Activated naive CD8-positive, alpha-beta T cell treated with anti-CD3 and anti-CD28 coated beads for 36 hours (primary cell): ENCODE results near the gene ZEB1. TPM values are rescaled to one million over a fixed set of nuclear protein-coding genes. Genes with fewer than 3 reads are reported as not detected.

Experiments
- DNase-seq: peaks from one replicate; pipeline ENCODE4 v3.0.0; 2021
- H3K27ac Mint-ChIP-seq: one replicate; pipeline ENCODE4 v1.8.0; 2022; ENCODE audit warnings: mild to moderate bottlenecking, moderate library complexity, mixed read lengths
- H3K27me3 Mint-ChIP-seq: one replicate; pipeline ENCODE4 v1.8.0; 2022; ENCODE audit warnings: mild to moderate bottlenecking, mixed read lengths
- H3K36me3 Mint-ChIP-seq: one replicate; pipeline ENCODE4 v1.8.0; 2021; ENCODE audit warnings: mild to moderate bottlenecking, mixed read lengths
- H3K4me1 Mint-ChIP-seq: one replicate; pipeline ENCODE4 v1.8.0; 2021; ENCODE audit warnings: mixed read lengths
- H3K4me3 Mint-ChIP-seq: one replicate; pipeline ENCODE4 v1.8.0; 2022; ENCODE audit warnings: mild to moderate bottlenecking, moderate library complexity, mixed read lengths
- H3K9me3 Mint-ChIP-seq: one replicate; pipeline ENCODE4 v1.8.0; 2022; ENCODE audit warnings: mixed read lengths
- total RNA-seq, 2 experiments: library from RNA; stranded (reverse); gene quantifications; one replicate each; pipeline ENCODE4 v1.2.3, GENCODE V29; 2021

The ZEB1 gene
- total RNA-seq, 2 experiments from 2014 or later = 23.5 to 27.8 TPM

DNA sequence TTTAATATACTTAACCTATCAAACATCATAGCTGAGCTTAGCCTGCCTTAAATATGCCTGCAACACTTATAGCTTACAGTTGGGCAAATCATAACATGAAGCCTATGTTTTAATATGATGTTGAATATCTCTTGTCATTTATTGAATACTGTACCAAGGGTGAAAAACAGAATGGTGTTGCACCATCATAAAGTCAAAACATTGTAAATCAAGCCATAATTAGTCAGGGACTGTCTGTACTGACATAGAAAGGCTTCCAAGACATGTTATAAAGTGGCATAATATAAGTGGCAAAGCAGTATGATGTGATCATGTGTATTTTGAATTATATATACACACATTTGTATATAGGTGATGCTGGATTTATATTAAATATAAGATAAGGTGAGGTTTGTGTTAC lies 140.0 kb downstream of the ZEB1 start:
- Mint-ChIP-seq H3K4me3 (no peak overlapping the region), H3K4me1 (peaks cover 9% of the 10 kb centered on the region), H3K9me3 (peaks cover 35% of the 10 kb centered on the region), H3K27ac (no peak overlapping the region), H3K27me3 (no peaks in the 10 kb centered on the region), H3K36me3 (peaks cover 55% of the 10 kb centered on the region)
- DNase-seq = no peak

DNA sequence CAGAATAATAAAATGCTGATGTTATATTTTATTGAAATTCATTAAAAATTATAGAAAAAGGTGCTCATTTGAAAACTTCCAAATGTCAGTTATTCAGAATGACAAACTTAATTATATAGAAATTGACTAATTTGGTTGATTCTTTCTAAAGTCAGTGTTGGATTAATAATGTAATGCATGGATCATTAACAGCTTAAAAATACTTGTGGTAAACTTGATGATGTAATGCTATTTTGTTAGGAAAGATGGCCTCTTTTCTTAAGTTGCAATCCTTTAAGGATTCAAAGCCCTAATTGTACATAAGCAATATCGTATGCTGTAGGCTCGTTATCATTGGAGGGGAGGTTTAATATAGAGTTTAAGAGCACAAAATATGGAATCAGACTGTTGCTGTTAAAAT lies 141.2 kb downstream of the ZEB1 start:
- Mint-ChIP-seq H3K36me3 (peaks cover 50% of the 10 kb centered on the region), H3K4me1 (peaks cover 7% of the 10 kb centered on the region), H3K27me3 (no peaks in the 10 kb centered on the region), H3K4me3 (no peak overlapping the region), H3K27ac (no peak overlapping the region), H3K9me3 (peaks cover 31% of the 10 kb centered on the region)
- DNase-seq = no peak

DNA sequence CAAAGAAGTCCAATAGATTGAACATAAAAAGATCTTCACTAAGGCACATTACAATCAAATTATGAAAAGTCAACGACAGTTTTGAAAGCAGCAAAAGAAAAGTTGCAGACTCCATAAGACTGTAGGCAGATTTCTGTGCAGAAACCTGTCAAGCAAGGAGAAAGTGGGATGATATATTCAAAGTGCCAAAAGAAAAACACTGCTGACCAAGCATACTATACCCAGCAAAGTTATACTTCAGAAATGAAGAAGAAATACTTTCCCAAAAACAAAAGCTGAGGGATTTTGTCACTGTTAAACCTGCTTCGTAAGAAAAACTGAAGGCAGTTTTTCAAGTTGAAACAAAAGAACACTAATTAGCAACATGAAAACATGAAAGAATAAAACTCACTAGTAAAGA lies 145.5 kb downstream of the ZEB1 start:
- Mint-ChIP-seq H3K4me3 (no peak overlapping the region), H3K9me3 (peaks cover 37% of the 10 kb centered on the region), H3K27me3 (no peaks in the 10 kb centered on the region), H3K36me3 (peaks cover 80% of the 10 kb centered on the region), H3K27ac (no peak overlapping the region), H3K4me1 (no peaks in the 10 kb centered on the region)
- no peak for DNase-seq

DNA sequence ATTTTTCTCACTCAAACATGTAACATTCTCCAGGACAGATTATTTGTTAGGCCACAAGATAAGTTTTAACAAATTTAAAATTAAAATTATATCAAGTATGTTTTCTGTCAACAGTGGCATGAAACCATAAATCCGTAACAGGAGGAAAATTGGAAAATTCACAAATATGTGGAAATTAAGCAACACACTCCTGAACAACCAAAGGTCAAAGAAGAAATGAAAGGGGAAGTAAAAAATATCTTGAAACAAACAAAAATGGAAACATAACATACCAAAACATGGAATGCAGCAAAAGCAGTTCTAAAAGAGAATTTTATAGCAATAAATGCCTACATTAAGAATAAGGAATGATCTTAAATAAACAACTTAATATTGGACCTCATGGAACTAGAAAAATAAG lies 147.3 kb downstream of the ZEB1 start:
- no peaks in the 10 kb centered on the region for H3K27me3 Mint-ChIP-seq
- no peaks in the 10 kb centered on the region for H3K4me1 Mint-ChIP-seq
- DNase-seq = no peak
- peaks cover 70% of the 10 kb centered on the region for H3K36me3 Mint-ChIP-seq
- H3K4me3 Mint-ChIP-seq = no peak overlapping the region
- H3K9me3 Mint-ChIP-seq = peaks cover 34% of the 10 kb centered on the region
- no peak overlapping the region for H3K27ac Mint-ChIP-seq

DNA sequence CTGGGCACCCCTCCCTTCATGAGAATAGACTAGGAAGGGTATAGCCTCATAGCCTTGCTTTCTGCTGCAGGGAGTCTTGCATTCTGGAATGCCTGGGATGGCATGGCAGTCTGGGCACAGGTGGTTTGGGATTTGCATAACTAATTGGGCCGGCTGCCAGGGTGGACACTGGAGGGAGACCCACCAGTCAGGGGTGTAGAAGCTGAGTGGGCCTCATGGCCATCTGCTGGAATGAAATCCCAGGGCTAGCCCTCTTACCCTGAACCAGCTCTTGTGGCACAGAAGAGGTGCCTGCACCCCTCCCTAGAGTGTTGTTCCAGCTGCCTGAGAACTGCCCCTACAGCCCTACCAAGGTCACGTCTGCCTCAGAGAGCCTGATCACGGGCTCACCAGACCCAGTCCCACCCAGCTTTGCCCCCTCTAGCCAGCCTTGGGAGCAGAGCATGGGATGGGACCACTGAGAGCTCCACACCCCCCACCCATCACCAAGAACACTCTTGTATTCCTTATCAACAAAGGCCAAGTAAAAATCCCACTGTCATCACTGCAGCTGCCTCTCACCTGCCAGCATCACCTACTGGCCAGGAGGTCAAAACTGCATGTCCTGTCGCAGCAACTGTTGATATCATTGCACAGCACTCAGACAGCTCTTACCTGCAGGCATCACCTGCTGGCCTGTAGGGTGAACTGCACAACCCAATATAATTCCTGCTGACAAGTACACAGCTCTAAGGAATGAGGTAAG lies 148.9 kb downstream of the ZEB1 start:
- no peaks in the 10 kb centered on the region for H3K27me3 Mint-ChIP-seq
- peaks cover 26% of the 10 kb centered on the region for H3K9me3 Mint-ChIP-seq
- DNase-seq = no peak
- no peak overlapping the region for H3K4me3 Mint-ChIP-seq
- no peak overlapping the region for H3K27ac Mint-ChIP-seq
- H3K36me3 Mint-ChIP-seq = peaks cover 57% of the 10 kb centered on the region
- no peaks in the 10 kb centered on the region for H3K4me1 Mint-ChIP-seq

DNA sequence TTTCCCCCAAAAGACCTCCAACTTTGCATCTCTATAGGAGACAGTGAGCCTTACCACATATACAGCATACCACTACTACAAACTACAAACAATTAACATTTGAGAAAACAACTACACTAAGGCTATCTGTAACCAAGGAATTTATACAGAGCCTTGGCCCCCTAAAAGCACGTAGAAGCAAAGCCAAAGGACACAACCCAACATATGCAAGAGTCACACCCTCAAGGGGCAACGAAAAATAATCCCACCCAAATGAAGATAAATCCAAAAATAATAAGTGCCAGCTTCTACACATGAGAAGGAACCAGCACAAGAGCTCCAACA lies 149.5 kb downstream of the ZEB1 start:
- H3K36me3 Mint-ChIP-seq = peaks cover 52% of the 10 kb centered on the region
- H3K9me3 Mint-ChIP-seq = peaks cover 20% of the 10 kb centered on the region
- DNase-seq = no peak
- no peak overlapping the region for H3K4me3 Mint-ChIP-seq
- H3K27me3 Mint-ChIP-seq = no peaks in the 10 kb centered on the region
- no peaks in the 10 kb centered on the region for H3K4me1 Mint-ChIP-seq
- H3K27ac Mint-ChIP-seq = no peak overlapping the region

DNA sequence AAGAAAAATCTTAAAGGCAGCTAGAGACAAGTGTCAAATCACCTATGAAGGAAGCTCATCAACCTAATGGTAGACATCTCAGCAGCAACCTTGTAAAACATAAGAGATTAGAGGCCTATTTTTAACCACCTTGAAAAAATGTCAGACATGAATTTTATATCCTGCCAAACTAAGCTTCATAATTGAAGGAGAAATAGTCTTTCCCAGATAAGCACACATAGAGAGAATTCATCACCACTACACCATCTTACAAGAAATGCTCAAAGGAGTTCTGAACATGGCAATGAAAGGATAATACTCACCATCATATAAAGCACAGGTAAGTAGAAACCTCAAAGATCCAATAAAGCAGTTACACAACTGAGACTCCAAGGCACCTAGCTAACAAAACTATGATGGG lies 156.5 kb downstream of the ZEB1 start:
- Mint-ChIP-seq H3K9me3 (peaks cover 26% of the 10 kb centered on the region), H3K4me1 (peaks cover 7% of the 10 kb centered on the region), H3K27ac (no peak overlapping the region), H3K4me3 (no peak overlapping the region), H3K36me3 (peaks cover 35% of the 10 kb centered on the region), H3K27me3 (no peaks in the 10 kb centered on the region)
- DNase-seq = no peak

DNA sequence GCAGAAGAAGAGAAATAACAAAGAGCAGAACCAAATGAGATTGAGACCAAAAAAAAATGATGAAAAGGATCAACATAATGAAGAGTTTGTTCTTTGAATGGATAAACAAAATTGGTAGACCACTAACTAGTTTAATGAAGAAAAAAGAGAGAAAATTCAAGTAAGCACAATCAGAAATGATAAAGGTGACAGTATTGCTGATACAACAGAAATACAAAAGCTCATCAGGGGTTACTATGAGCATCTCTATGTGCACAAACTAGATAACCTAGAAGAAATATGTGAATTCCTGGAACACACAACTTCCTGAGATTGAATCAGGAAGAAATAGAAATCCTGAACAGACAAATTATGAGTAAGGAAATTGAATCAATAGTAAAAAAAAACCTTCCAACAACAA lies 157.1 kb downstream of the ZEB1 start:
- Mint-ChIP-seq H3K27ac (no peak overlapping the region), H3K4me1 (peaks cover 7% of the 10 kb centered on the region), H3K4me3 (no peak overlapping the region), H3K9me3 (peaks cover 26% of the 10 kb centered on the region), H3K27me3 (no peaks in the 10 kb centered on the region), H3K36me3 (peaks cover 35% of the 10 kb centered on the region)
- DNase-seq = no peak

DNA sequence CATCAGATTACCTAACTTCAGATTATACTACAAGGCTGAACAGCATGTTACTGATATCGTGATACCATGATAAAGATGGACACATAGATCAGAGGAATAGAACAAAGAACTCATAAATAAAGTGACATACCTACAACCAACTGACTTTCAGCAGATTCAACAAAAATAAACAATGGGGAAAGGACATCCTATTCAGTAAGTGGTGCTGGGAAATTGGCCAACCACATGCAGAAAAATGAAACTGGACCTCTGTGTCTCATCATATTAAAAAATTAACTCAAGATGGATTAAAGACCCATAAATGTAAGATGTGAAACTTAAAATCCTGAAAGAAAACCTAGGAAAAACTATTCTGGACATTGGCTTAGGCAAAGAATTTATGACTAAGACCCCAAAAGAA lies 158.6 kb downstream of the ZEB1 start:
- Mint-ChIP-seq H3K27me3 (no peaks in the 10 kb centered on the region), H3K27ac (no peak overlapping the region), H3K4me1 (peaks cover 7% of the 10 kb centered on the region), H3K36me3 (peaks cover 39% of the 10 kb centered on the region), H3K4me3 (no peak overlapping the region), H3K9me3 (peaks cover 25% of the 10 kb centered on the region)
- no peak for DNase-seq

DNA sequence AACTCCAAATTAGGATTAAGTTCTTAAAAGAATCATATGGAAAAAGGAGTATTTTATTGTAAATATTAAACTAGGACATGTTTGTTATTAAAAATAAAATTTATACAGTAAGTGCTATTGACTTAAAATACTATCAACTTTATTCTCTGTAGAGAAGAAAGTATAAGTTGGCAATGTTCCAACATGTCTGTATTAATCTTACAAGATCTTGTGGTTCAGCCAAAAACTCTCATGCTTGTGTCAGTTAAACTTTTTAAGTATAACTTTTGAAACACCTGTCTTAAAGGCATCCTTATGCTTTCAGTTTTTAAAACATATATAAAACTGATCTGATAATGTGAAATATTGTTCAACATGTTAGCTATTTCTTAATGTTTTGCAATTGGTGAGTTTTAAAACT lies 160.7 kb downstream of the ZEB1 start:
- peaks cover 40% of the 10 kb centered on the region for H3K36me3 Mint-ChIP-seq
- peaks cover 7% of the 10 kb centered on the region for H3K4me1 Mint-ChIP-seq

DNA sequence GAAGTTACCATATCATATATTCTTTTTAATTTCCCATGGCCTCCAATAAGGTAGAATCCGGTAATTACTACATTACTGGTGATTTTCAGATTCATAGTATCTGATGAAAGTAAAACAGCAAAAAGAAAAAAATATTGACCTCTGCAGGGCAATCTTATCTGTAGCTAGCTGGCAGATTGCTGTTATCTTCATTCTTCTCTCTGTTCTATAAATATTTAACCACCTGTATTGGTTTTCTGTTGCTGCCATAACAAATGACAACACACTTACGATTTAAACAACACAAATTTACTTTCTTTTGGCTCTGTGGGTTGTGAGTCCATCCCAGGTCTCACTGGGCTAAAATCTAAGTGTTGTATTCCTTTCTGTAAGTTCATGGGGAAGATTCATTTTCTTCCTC lies 164.5 kb downstream of the ZEB1 start:
- H3K36me3 Mint-ChIP-seq = peaks cover 29% of the 10 kb centered on the region
- H3K9me3 Mint-ChIP-seq = peaks cover 13% of the 10 kb centered on the region
- no peak overlapping the region for H3K27ac Mint-ChIP-seq
- H3K4me1 Mint-ChIP-seq = peaks cover 1% of the 10 kb centered on the region
- no peaks in the 10 kb centered on the region for H3K27me3 Mint-ChIP-seq
- no peak for DNase-seq
- no peak overlapping the region for H3K4me3 Mint-ChIP-seq

More for the DNA sequence above, 160.7 kb downstream of the ZEB1 start:
- Mint-ChIP-seq H3K27ac (no peak overlapping the region), H3K27me3 (no peaks in the 10 kb centered on the region), H3K9me3 (peaks cover 27% of the 10 kb centered on the region), H3K4me3 (no peak overlapping the region)
- DNase-seq = no peak

DNA sequence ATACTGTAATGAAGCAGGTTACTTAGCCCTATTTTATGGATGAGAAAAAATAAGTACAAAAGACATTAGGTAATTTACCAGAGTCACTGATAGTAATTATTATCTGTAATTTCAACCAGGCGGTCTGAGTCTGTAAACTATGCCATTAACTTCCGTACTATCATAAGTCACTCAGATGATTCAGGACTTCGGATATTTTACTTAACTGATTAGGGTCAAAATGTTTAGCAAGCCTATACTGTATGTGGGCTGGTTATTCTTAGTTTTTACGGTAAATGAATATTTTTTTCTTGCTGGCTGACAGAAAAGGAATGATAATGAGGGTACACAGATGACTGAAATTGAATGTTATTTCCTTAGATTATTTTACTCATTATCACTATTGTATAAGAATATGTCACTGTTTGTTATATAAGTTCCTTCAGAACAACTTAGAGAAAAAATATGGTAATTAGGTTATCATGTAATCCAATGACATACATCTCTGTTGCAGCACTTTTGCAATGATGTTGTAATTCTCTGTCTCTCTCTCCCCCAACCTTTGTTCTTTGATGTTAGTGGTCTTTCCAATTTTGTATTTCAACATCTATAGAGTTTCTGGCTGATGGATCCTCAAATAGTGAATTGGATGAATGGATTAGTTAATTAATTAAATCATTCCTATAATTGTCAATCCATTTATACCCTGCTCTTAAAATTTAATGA lies 165.6 kb downstream of the ZEB1 start:
- Mint-ChIP-seq H3K36me3 (peaks cover 37% of the 10 kb centered on the region), H3K27me3 (no peaks in the 10 kb centered on the region), H3K27ac (no peak overlapping the region), H3K4me3 (no peak overlapping the region), H3K9me3 (peaks cover 20% of the 10 kb centered on the region), H3K4me1 (no peaks in the 10 kb centered on the region)
- DNase-seq = no peak

DNA sequence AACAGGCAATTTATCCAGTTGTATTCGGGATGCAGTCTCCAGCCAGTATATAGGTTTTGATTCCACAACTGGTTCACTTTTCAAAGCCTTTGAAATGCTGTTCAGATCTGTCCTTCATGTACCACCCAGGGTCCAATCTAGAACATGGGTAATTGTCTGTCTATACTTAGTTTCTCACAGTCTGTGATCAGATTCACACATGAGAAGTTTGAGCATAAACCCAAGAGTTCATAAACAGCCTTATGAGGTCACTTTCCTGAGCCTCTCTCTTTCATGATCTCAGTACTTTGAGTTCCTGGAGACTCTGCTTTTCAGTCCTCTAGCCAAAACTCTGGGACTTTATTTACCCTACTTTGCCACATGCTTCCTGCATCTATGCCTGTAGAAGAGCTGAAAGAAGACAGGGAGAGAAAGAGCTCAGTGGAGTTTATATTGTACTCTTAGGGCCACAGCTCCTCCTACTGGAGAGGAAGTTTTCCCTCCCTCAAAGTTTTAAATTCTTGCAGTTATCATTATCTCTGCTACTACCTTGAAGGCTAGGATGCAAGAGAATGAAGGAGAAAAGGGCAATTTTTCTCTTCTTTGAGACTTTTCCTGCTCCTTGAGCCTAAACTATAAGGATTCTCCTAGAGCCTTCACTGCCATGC lies 172.0 kb downstream of the ZEB1 start:
- Mint-ChIP-seq H3K9me3 (peaks cover 13% of the 10 kb centered on the region), H3K36me3 (peaks cover 28% of the 10 kb centered on the region), H3K27me3 (no peaks in the 10 kb centered on the region), H3K27ac (no peak overlapping the region), H3K4me1 (peaks cover 5% of the 10 kb centered on the region), H3K4me3 (no peak overlapping the region)
- DNase-seq = no peak

DNA sequence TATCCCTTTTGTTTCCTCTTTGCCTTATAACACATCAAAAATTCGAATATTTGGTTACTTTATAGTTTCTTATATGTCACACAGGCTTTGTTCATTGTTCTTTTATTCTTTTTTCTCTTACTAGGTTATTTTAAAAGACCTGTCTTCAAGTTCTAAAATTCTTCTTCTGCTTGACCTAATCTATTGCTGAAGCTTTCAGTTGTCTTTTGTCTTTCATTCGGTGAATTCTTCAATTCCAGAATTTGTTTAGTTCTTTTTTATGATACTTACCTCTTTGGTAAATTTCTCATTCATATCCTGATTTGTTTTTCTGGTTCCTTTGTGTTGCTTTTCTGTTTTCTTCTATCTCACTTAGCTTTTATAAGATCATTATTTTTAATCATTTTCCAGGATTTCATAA lies 188.4 kb downstream of the ZEB1 start:
- Mint-ChIP-seq H3K27me3 (no peaks in the 10 kb centered on the region), H3K36me3 (peaks cover 64% of the 10 kb centered on the region), H3K4me3 (no peak overlapping the region), H3K27ac (no peak overlapping the region), H3K9me3 (peaks cover 45% of the 10 kb centered on the region), H3K4me1 (peaks cover 1% of the 10 kb centered on the region)
- no peak for DNase-seq

DNA sequence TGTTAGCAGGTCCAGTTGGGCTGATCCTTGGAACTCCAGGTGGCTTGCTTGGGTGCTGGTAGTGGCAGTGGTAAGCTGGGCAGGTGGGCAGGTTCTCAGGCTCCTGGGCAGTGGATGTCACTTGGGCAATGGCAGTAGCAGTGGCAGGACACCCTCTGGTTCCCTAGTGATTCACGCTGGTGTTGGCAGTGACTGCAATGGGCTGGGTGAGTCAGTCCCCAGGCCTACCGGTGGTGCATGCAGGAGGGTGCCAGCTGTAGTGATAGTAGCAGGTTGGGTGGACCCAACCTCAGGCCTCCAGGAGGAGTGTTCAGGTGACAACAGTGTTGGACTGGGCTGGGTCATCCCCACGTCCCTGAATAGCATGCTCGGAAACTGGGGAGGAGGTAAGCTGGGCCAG lies 189.2 kb downstream of the ZEB1 start:
- Mint-ChIP-seq H3K4me3 (no peak overlapping the region), H3K27me3 (no peaks in the 10 kb centered on the region), H3K9me3 (peaks cover 45% of the 10 kb centered on the region), H3K27ac (no peak overlapping the region), H3K36me3 (peaks cover 61% of the 10 kb centered on the region), H3K4me1 (peaks cover 1% of the 10 kb centered on the region)
- no peak for DNase-seq

DNA sequence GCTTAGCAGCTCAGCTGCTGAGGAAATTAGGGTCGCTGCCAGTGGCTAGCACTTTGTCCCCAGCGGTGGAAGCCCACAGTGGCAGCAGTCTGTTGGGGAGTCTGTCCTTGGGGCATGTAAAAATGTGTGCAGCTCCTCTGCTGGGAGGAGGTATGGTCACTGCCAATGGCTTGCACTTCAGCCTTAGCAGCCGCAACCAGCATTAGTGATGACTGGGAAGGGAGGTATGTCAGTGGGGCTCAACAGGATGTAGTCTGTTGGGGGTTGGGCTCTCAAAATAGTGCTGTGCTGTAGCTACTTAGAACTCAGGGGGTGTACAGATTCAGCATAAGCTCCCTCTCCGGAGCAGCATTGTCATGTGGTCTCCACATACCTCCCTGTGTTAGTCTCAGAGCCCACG lies 189.9 kb downstream of the ZEB1 start:
- Mint-ChIP-seq H3K36me3 (peaks cover 55% of the 10 kb centered on the region), H3K4me3 (no peak overlapping the region), H3K27me3 (no peaks in the 10 kb centered on the region), H3K4me1 (peaks cover 1% of the 10 kb centered on the region), H3K27ac (no peak overlapping the region), H3K9me3 (peaks cover 41% of the 10 kb centered on the region)
- DNase-seq = no peak
